ENCODE data around the gene TOX2.

DNA sequence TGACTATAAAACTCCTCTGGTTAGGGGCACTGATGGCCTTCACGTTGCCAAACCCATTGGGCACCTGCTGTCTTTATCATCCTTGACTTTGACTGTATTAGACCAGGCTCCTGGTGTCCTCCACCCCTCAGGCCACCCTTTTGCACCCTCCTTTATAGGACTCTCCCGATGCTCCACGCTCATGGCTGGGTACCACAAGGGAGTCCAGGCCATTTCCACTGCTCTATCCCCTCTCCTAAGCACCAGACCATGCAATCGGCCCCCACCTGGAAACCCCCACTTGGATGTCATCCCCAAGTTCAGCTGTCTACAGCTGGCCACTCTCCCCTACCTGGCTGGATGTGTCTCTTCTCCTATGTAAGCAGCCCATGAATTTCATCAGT, 115.2 kb downstream of the TOX2 start:
- TF ChIP-seq POLR2AphosphoS5 (IDR thresholded peaks at IDR 0.05; ENCODE audit: low read depth, low read length) (no peak), POLR2A (IDR thresholded peaks at IDR 0.05; ENCODE audit: low read depth, low read length) (no peak)

Measured in GM12891 (cell line).